Stimulated activated CD8-positive, alpha-beta memory T cell treated with anti-CD3 and anti-CD28 coated beads, Interleukin-7, amount 100 ng/mL, for 4 hours (primary cell): ENCODE data around the gene REEP6.
"Not testable (repeated sequence)": the region's sequence is repeated elsewhere in the genome, so short reads cannot be mapped to it uniquely, and the experiment has no call there.

Experiments used
- DNase-seq, 2 donors: peaks; one replicate each; pipeline ENCODE4 v3.0.0-alpha.2; 2020; ENCODE audit warnings: low read depth in 2 of 2

REEP6 gene

DNA sequence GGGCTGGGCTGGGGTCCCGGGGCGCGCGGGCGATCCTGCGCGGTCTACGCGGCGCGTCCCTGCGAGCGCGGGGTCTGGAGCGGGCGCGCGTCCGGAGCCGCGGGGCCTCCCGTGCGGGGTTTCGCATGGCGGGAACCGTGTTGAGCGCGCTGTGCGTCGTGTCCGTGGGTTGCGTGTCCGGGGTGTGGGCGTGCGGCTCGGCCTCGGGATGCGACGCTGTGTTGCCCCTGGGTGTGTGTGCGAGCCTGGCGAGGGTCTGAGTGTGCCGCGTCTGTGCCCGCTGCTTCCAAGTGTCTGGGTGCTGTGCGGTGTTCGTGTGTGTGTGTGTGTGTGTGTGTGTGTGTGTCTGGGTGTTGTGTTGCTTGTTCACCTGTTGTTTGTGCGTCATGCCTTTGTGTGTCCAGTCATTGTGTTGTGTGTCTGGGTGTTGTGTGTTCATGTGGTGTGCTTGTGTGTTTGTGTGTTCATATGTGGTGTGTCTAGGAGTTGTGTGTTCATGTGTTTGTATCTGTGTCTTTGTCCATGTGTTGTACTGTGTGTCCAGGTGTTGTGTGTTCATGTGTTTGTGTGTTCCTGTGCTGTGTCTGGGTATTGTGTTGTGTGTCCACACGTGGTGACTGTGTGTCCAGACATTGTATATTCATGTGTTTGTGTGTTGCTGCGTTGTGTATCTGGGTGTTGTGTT lies 33.4 kb downstream of the REEP6 start:
- no peak for DNase-seq

DNA sequence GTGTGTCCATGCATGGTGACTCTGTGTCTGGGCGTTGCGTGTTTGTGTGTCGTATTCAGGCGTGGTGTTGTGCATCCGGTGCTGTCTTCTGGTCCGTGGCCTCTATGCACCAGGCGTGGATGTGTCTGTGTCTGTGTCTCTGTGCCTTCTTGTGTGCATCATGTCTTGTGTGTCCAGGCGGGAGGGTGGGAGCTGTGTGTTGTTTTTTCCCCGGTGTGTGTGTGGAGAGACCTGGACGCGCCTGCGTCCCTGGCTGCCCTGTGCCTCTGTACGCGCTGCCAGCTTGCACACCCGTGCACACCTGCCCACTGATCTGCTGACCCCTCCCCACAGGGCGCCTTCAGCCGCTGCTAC lies 34.0 kb downstream of the REEP6 start:
- DNase-seq, result no peak

DNA sequence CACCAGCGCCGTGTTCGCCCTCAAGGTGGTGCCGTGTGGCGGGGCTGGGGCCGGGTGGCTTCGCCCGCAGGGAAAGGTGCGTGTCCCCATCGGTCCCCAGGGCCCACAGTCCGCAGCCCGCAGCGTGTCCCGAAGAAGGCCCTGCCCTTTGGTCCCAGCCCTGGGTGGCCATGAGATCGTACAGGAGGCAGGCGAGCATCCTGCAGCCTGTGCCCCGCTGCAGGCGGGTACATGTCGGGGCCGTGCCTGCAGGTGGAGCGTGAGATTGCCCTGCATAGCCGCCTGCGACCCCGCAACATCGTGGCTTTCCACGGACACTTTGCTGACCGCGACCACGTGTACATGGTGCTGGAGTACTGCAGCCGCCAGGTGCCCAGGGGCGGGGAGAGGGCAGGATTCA lies 34.4 kb downstream of the REEP6 start:
- DNase-seq, result no peak

DNA sequence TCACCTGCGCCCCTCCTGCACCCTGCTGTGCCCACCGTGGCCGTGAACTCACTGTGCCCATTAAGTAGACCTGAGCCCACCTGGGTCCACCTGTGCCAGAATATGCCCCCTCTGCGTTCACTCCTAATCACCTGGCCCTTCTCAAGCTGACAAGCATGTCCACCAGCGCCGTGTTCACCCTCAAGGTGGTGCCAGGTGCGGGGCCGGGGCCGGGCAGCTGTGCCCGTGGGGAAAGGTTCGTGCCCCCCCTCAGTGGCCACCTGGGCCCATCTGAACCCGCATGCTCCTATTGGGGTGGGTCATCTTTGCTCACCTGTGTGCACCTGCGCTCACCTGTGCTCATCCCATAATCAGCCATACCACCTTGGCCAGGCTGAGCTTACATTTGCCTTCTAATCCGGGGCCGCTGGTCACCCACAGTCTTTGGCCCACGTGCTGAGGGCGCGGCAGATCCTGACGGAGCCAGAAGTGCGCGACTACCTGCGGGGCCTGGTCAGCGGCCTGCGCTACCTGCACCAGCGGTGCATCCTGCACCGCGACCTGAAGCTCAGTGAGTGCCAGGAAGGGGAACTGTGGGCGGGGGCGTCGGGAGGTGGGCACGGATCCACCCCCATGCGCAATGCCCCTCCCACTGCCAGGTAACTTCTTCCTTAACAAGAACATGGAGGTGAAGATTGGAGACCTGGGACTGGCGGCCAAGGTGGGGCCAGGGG lies 35.2 kb downstream of the REEP6 start:
- DNase-seq, result no peak

DNA sequence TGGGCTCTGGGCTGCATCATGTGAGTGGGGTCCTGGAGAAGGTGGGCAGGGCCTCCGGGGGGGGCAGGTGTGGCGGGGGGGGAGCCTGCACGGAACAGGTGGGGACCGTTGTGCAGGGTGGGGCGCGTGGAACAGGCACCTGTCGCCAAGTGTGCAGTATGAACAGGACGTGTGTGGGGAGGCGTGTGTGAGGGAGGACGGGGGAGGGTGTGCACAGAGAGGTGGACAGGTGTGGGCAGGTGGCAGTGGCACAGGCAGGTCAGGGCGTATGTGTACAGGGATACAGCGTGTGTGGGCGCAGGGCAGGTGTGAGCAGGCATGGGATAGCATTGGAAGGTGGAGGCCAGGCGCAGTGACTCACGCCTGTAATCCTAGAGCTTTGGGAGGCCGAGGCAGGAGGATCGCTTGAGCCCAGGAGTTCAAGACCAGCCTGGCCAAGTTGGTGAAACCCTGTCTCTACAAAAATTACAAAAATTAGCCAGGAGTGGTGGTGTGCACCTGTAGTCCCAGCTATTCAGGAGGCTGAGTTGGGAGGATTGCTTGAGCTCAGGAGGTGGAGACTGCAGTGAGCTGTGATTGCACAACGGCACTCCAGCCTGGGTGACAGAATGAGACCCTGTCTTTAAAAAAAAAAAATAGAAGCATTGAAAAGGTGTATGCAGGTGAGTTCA lies 36.1 kb downstream of the REEP6 start:
- DNase-seq, result no peak

DNA sequence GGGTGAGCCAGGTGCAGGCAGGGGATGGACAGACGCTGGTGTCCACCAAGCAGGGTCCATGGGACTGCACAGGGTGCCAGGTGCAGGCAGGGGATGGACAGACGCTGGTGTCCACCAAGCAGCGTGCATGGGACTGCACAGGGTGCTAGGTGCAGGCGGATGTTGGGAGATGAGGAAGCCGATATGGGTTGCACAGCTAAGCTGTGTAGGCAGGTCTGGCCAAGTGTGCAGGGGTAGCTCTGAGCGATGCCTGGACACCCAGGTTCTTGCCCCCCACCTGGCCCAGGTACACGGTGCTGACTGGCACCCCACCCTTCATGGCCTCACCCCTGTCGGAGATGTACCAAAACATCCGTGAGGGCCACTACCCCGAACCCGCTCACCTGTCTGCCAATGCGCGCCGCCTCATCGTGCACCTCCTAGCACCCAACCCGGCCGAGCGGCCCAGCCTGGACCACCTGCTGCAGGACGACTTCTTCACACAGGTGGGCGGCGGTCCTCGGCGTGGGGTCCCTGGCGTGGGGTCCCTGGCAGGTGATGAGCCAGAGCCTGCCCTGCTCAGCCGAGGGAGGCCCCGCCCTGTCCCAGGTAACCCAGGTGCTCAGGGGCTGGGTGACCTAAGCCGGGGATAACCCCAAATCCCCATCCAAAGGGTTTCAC lies 36.8 kb downstream of the REEP6 start:
- no peak for DNase-seq

DNA sequence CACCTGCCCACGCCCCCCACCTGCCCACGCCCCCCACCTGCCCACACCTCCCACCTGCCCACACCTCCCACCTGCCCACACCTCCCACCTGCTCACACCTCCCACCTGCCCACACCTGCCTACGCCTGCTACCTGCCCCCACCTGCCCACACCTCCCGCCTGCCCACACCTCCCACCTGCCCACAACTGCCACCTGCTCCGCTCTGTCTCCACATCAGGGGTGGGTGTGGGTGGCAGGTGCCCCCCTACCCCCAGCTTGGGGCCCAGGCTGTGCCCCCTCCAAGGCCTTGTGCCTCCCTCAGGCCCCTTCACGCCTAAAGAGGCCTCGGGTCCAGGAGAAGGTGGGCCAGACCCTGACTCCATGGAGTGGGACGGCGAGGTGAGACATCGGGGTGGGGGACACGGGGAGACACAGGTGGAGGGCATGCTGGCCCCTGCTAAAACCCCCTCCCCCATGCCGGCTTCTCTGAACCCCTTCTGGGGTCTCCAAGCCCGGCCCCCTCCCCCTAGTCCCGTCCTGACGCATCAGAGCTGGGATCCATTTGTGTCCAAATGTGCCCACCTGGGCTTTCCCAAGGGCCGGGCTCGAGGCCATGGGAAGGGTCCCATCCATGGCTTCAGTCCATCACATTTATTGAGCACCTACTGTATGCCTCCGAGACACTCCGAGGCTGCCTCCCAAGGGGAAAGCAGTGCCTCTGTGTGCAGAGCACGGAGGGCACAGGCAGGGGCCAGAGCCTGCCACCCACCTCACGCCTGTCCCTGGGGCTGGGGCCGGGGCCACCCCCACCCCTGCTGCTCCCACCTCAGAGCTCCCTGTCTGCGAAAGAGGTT lies 37.8 kb downstream of the REEP6 start:
- DNase-seq, result no peak

DNA sequence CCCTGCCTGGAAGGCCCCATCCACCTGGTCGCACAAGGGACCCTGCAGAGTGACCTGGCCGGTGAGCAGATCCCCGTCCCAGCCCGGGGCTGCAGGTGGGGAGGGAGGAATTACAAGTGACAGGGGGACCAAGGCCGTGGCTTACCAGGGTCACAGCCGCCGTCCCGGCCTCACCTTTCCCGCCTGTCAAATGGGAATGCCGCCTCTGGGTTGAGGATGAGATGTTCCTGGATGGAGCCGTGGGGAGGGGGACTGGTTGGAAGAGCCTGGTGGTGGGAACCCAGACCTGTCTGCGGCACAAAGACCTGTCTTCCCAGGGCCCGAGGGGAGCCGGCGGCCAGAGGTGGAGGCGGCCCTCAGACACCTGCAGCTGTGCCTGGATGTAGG lies 38.4 kb downstream of the REEP6 start:
- no peak for DNase-seq

DNA sequence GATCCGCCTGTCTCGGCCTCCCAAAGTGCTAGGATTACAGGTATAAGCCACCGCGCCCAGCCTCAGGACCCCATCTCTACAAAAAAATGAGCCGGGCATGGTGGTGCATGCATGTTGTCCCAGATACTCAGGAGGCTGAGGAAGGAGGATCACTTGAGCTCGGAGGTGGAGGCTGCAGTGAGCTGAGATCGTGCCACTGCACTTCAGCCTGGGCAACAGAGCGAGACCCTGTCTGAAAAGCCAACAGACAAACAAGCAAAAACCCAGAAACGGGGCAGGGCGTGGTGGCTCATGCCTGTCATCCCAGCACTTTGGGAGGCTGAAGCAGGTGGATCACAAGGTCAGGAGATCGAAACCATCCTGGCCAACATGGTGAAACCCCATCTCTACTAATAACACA lies 39.9 kb downstream of the REEP6 start:
- DNase-seq, result not testable (repeated sequence)

DNA sequence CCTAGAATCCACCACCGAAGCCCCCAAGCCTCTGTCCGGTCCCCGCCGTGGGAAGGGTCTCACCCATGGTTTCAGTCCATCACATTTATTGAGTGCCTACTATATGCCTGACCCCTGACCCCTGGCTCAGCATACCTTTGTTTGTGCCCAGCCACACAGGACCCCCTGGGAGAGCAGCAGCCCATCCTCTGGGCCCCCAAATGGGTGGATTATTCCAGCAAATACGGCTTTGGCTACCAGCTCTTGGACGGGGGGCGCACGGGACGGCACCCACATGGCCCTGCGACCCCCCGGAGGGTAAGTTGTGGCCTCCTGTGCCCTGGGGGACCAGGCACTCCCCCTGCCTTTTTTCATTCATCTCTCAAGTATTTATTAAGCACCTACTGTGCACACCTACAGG lies 40.6 kb downstream of the REEP6 start:
- DNase-seq, result no peak

DNA sequence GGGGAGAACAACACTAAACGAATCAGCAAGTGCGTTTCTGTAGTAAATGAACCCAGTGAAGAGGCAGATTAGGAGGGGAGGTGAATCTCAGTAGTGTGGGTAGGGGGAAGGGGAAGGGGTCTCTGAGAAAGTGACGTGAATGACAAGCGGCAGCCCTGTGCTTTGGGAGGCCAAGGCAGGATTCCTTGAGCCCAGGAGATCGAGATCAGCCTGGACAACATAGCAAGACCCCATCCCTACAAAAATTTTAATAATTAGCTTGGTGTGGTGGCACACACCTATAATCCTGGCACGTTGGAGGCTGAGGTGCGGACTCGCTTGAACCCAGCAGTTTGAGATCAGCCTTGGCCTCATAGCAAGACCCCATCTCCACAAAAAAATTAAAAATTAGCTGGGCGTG lies 41.0 kb downstream of the REEP6 start:
- DNase-seq, result no peak

DNA sequence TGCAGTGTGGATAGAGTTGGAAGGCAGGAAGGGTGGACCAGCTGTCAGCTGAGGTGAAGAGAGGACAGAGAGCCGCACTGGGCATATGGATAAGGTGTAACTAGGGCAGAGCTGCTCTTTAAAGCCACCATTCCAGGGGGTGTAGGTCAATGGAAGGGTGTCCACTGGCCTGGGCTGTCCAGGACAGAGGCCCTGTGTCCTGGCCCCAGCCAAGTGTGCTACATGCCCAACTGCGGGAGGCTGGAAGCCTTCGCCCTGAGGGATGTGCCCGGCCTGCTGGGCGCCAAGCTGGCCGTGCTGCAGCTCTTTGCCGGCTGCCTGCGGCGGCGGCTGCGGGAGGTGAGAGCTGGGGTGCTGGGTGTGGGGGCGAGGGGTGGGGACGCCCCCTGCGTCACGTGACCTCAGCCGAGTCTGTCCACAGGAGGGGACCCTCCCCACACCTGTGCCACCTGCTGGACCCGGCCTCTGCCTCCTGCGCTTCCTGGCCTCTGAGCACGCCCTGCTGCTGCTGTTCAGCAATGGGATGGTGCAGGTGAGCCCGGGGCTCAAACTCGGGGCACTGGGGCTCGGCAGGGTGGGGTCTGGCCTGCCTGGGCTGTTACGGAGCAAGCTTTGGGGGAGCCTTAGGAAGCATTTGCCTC lies 42.6 kb downstream of the REEP6 start:
- no peak for DNase-seq

DNA sequence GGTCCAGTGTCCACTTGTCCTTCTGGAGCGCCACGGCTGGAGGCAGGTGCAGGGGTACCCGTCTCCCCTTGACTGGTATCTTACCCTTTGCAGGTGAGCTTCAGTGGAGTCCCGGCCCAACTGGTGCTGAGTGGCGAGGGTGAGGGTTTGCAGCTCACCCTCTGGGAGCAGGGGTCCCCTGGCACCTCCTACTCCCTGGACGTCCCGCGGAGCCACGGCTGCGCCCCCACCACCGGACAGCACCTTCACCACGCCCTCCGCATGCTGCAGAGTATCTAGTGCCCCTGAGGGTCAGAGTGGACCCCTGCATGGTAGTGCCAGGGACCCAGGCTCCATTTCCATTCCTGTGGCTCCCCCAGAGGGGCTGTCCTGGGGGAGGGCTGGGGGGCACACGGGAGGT lies 44.0 kb downstream of the REEP6 start:
- no peak for DNase-seq

DNA sequence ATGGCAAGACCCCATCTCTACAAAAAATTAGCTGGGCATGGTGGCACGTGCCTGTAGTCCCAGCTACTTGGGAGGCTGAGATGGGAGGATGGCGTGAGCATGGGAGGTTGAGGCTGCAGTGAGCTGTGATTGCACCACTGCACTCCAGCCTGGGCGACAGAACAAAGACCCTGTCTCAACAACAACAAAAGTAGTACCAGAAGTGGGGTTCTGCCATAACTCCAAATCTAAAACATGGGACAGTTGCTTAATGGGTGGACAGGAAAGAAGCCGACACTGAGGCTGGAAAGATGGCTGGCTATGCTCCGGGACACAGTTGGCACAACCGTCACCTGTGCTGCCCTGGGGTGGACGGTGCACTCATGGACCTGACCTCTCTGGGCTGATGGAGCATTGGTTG lies 44.7 kb downstream of the REEP6 start:
- not testable (repeated sequence) for DNase-seq

DNA sequence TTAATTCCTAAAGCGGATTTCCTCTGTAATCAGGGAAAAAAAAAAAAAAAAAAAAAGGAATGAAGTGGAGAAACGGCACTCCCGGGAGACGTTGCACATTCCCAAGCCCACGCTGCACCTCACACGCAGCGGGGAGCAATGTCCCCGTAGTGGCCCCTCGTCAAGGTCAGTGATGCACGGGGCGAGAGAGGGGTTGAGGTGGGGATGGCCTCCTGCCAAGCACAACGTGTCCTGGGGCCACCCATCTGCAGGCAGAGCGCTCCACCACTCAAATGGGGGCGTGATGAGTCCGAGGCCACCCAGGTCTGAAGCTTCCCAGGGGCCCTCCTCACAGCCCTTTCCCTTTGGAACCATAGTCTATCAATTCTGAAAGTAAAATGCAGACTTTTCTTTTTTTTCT lies 48.0 kb downstream of the REEP6 start:
- DNase-seq, result no peak

DNA sequence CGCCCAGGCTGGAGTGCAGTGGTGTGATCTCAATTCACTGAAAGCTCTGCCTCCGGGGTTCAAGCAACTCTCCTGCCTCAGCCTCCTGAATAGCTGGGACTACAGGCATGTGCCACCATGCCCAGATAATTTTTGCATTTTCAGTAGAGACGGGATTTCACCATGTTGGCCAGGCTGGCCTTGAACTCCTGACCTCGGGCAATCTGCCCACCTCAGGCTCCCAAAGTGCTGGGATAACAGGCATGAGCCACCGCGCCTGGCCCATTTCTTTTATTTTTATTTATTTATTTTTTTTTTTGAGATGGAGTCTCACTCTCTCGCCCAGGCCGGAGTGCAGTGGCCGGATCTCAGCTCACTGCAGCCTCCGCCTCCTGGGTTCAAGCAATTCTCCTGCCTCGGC lies 48.8 kb downstream of the REEP6 start:
- not testable (repeated sequence) for DNase-seq

DNA sequence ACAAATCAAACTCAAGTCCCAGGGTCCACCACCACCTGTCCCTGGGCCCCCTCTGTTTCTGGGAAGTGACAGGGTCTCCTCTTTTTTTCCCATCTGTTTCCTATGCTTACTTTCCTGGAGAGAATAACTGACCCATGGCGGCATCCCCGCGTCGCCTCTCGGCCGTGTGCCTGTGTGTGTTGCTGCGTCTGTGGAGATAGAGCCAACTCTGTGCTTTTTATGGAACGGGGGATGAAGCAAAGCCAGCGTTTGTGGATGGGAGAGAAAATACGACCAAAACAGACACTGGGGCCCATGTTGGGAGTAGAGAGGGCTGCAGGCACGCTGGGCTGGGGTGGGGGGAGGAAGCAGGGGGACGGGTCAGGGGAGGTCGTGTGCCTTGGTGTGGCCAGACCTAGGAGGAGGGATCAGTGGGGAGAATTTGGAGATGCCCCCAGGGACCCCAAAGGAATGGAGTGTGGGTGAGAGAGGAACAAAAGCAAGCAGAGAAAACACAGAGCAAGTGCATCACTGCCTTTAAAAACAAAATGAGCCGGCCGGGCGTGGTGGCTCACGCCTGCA lies 49.5 kb downstream of the REEP6 start:
- DNase-seq, result no peak
